HepG2 (cell line): ENCODE measurements around the gene SECTM1. TPM values are rescaled to one million over a fixed set of nuclear protein-coding genes. Genes with fewer than 3 reads are reported as not detected.
A peak's percentile ranks its signal among the peaks of the same experiment; 100 is the strongest.

Experiments
- ATAC-seq: fragments of 200-7000 bp; cut with Tn5 transposase; 3 replicates; pipeline ENCODE4 v1.9.1; 2020; ENCODE audit warnings: mild to moderate bottlenecking, moderate library complexity
- BruUV-seq: library from RNA; stranded (reverse); fragments of 400-500 nt; replicated peaks from 2 replicates; lab custom pipeline; 2021; lab: Mats Ljungman, UMichigan
- CTCF ChIA-PET: fragments of 300-600 bp; formaldehyde crosslinking; extraction: SDS; loops from one replicate; lab custom pipeline; 2021; ENCODE audit warnings: low total read pairs, inconsistent platforms, low intra/inter-chr PET ratio; lab: Yijun Ruan, JAX
- POLR2A ChIA-PET: fragments of 350-600 bp; sonication (Branson Sonifier 250); formaldehyde crosslinking; loops from one replicate; lab custom pipeline; 2020; ENCODE audit warnings: antibody characterized with exemption, inconsistent platforms; lab: Yijun Ruan, JAX
- DNase-seq: peaks from one replicate; pipeline ENCODE4 v3.0.0-alpha.2; 2015; ENCODE audit warnings: low spot score
- FAIRE-seq: peaks from 3 replicates; lab custom pipeline; 2011; peaks lifted over from hg19 to GRCh38; lab: Jason Lieb, UNC
- H2AFZ ChIP-seq: one replicate; pipeline ENCODE4 v1.6.1; 2011; ENCODE audit warnings: low read length, inconsistent platforms
- H3K27ac ChIP-seq: fragments of 300-600 bp; 3 replicates; pipeline ENCODE4 v1.8.0; 2011; ENCODE audit warnings: mixed run types, mild to moderate bottlenecking, mixed read lengths, low read length, inconsistent platforms; ENCODE audit not compliant: insufficient read depth; ENCODE audit errors: extremely low read length
- H3K27me3 ChIP-seq, 2 experiments: fragments of 200-600 bp in 1 of 2; 2 replicates in 1 of 2; 3 replicates in 1 of 2; pipeline versions ENCODE4 v1.6.0 to v1.8.0; 2011; ENCODE audit warnings: low read length in 2 of 2, mild to moderate bottlenecking in 2 of 2, moderate library complexity in 2 of 2, inconsistent platforms in 1 of 2; ENCODE audit not compliant: insufficient read depth in 2 of 2, control insufficient read depth in 1 of 2
- H3K36me3 ChIP-seq, 2 experiments: fragments of 200-600 bp in 1 of 2; replicated peaks in 1 of 2; 2 replicates in 1 of 2; 3 replicates in 1 of 2; pipeline versions ENCODE4 v1.5.1 to v1.8.0; 2011; ENCODE audit warnings: low read length in 2 of 2, inconsistent platforms in 1 of 2; ENCODE audit not compliant: insufficient read depth in 2 of 2, control insufficient read depth in 1 of 2
- H3K4me1 ChIP-seq: 2 replicates; pipeline ENCODE4 v1.5.1; 2012; ENCODE audit warnings: low read length, inconsistent platforms; ENCODE audit not compliant: insufficient read depth
- H3K4me2 ChIP-seq: 2 replicates; pipeline ENCODE4 v1.6.0; 2011; ENCODE audit warnings: low read depth, low read length, inconsistent platforms
- H3K4me3 ChIP-seq, 3 experiments: fragments of 200-600 bp in 1 of 3; sonication (generic), shearing (Covaris generic) in 1 of 3; replicated peaks in 1 of 3; 2 replicates each; pipeline ENCODE4 v1.5.1; 2011 to 2016; ENCODE audit warnings: low read length in 3 of 3, inconsistent platforms in 2 of 3, low read depth in 2 of 3, mild to moderate bottlenecking in 2 of 3, control low read depth in 1 of 3, mixed read lengths in 1 of 3; ENCODE audit not compliant: insufficient read depth in 1 of 3
- H3K79me2 ChIP-seq: one replicate; pipeline ENCODE4 v1.6.1; 2011; ENCODE audit warnings: low read length, inconsistent platforms; ENCODE audit not compliant: insufficient read depth
- H3K9ac ChIP-seq: 2 replicates; pipeline ENCODE4 v1.6.0; 2011; ENCODE audit warnings: mild to moderate bottlenecking, low read depth, low read length, inconsistent platforms; ENCODE audit not compliant: insufficient read depth
- H3K9me3 ChIP-seq: 2 replicates; pipeline ENCODE4 v1.5.1; 2012; ENCODE audit warnings: mild to moderate bottlenecking, low read length
- H4K20me1 ChIP-seq: 2 replicates; pipeline ENCODE4 v1.6.0; 2011; ENCODE audit warnings: inconsistent platforms, mild to moderate bottlenecking, low read length, moderate library complexity; ENCODE audit not compliant: insufficient read depth
- AGO2 ChIP-seq: fragments of 200-400 bp; formaldehyde crosslinking; optimal IDR thresholded peaks from 2 replicates; pipeline ENCODE3; 2017; ENCODE audit warnings: mild to moderate bottlenecking, low read depth, low read length, moderate library complexity
- ARID2 ChIP-seq: sonication (generic); formaldehyde crosslinking; IDR thresholded peaks from 2 replicates; pipeline ENCODE4 v1.8.1; 2022; ENCODE audit warnings: mild to moderate bottlenecking, missing genetic modification reagents, borderline replicate concordance
- FOXA1 ChIP-seq, 2 experiments: fragments of 450-650 bp in 1 of 2; sonication (generic) in 1 of 2; formaldehyde crosslinking in 1 of 2; IDR thresholded peaks; 2 replicates each; pipeline versions ENCODE4 v1.4.0 to v1.6.1; 2016 to 2020; ENCODE audit warnings: missing genetic modification reagents in 1 of 2
- GZF1 ChIP-seq: sonication (generic); formaldehyde crosslinking; IDR thresholded peaks from 2 replicates; pipeline ENCODE4 v1.5.1; 2020; ENCODE audit warnings: mild to moderate bottlenecking, missing genetic modification reagents
- HNRNPL ChIP-seq: fragments of 200-400 bp; formaldehyde crosslinking; IDR thresholded peaks from 2 replicates; pipeline ENCODE4 v1.6.1; 2017; ENCODE audit warnings: mild to moderate bottlenecking, low read depth, low read length
- KDM3A ChIP-seq: IDR thresholded peaks from 2 replicates; pipeline ENCODE4 v1.6.1; 2018; ENCODE audit warnings: low read depth, missing compliant biosample characterization
- NFIB ChIP-seq: sonication (generic); formaldehyde crosslinking; IDR thresholded peaks from 2 replicates; pipeline ENCODE4 v1.9.0; 2021; ENCODE audit warnings: missing genetic modification reagents, mild to moderate bottlenecking, borderline replicate concordance
- THRA ChIP-seq: sonication (generic); formaldehyde crosslinking; IDR thresholded peaks from 2 replicates; pipeline ENCODE4 v1.4.0; 2020; ENCODE audit warnings: missing genetic modification reagents, borderline replicate concordance
- ZBTB38 ChIP-seq: sonication (generic); formaldehyde crosslinking; IDR thresholded peaks from 2 replicates; pipeline ENCODE4 v1.5.1; 2020; ENCODE audit warnings: mild to moderate bottlenecking, missing genetic modification reagents
- ZBTB46 ChIP-seq: sonication (generic); formaldehyde crosslinking; IDR thresholded peaks from 2 replicates; pipeline ENCODE4 v1.4.0; 2020; ENCODE audit warnings: mild to moderate bottlenecking, missing genetic modification reagents, borderline replicate concordance
- ZNF292 ChIP-seq: sonication (generic); formaldehyde crosslinking; IDR thresholded peaks from 2 replicates; pipeline ENCODE4 v1.8.1; 2022; ENCODE audit warnings: mild to moderate bottlenecking, low read depth, missing genetic modification reagents, borderline replicate concordance
- ZNF414 ChIP-seq: sonication (generic); formaldehyde crosslinking; IDR thresholded peaks from 2 replicates; pipeline ENCODE4 v1.5.0; 2020; ENCODE audit warnings: missing genetic modification reagents
- WGBS: methylation state at CpG from one replicate; pipeline ENCODE4 v1.1.6; 2017; ENCODE audit warnings: low lambda C conversion rate; 5-methylcytosine and 5-hydroxymethylcytosine counted together
- in situ Hi-C: cut with HindIII; loops from 2 replicates; pipeline ENCODE4 v1.10.0; 2017; ENCODE audit warnings: low pct_unique_long_range_greater_than_20kb; ENCODE audit not compliant: extremely low pct_ligation_motif_present
- intact Hi-C: fragments of 100-400 bp; cut with micrococcal nuclease; formaldehyde crosslinking; loops from one replicate; pipeline ENCODE4 v1.10.0; 2022; ENCODE audit not compliant: unreplicated experiment
- polyA plus RNA-seq, 8 experiments: library from polyadenylated mRNA; depleted of rRNA in 3 of 8; stranded (reverse) in 7 of 8; unstranded in 1 of 8; fragments of >200 nt; fragmentation: Illumina TruSeq in 4 of 8; extraction: Trizol in 4 of 8; gene quantifications; 2 replicates each; pipeline versions ENCODE4 v1.2.1 to v1.2.3, GENCODE V29; 2011 to 2016; ENCODE audit warnings: low read depth in 4 of 8, missing spikeins in 1 of 8, mixed read lengths in 1 of 8; ENCODE audit not compliant: insufficient read depth in 1 of 8
- total RNA-seq, 5 experiments: library from RNA; depleted of rRNA; stranded (reverse); fragments of >200 nt; fragmentation: Illumina TruSeq; extraction: Trizol; gene quantifications; 2 replicates each; pipeline ENCODE4 v1.2.3, GENCODE V29; 2016; ENCODE audit warnings: low read depth in 1 of 5

SECTM1 gene
- total and polyA plus RNA-seq, 2 of the 13 experiments (the other 11 are each of a cell fraction or from before 2014, with no cell fraction given): 3.5 to 5.3 TPM

- Histone ChIP-seq H3K27me3 (peaks cover 2 to 15% of the 10 kb centered on the region in 2 experiments; a peak in 3 of 5 replicates), H3K9ac (no peak overlapping the region), H3K9me3 (no peaks in the 10 kb centered on the region), H3K27ac (no peak overlapping the region), H3K4me2 (no peak overlapping the region), H3K36me3 (no peaks in the 10 kb centered on the region), H4K20me1 (no peaks in the 10 kb centered on the region), H2AFZ (no peak overlapping the region), H3K79me2 (no peaks in the 10 kb centered on the region), H3K4me1 (peaks cover 77% of the 10 kb centered on the region), H3K4me3 (no peak overlapping the region)
- FAIRE-seq (no peak), ATAC-seq (no peak), DNase-seq (no peak)
- TF ChIP-seq NFIB (CRISPR knock-in tag): no peak
- no peak for TF ChIP-seq GZF1 (CRISPR knock-in tag)
- no peak for TF ChIP-seq KDM3A (CRISPR knock-in tag)
- TF ChIP-seq ARID2 (CRISPR knock-in tag): no peak
- no peak for TF ChIP-seq ZNF292
- no peak for TF ChIP-seq ZBTB46
- TF ChIP-seq ZNF414 (CRISPR knock-in tag): no peak
- TF ChIP-seq THRA (CRISPR knock-in tag): no peak
- TF ChIP-seq ZBTB38: 0 out of 2 replicates have a peak, but pooled peaks have one; percentile 10
- TF ChIP-seq AGO2: no peak
- peak; percentile 13; the same call in 1 of the 2 replicates for TF ChIP-seq HNRNPL
- TF ChIP-seq FOXA1 (IDR thresholded peaks at IDR 0.05): no peak
- no peak for TF ChIP-seq FOXA1 (CRISPR knock-in tag; IDR thresholded peaks at IDR 0.05)
- BruUV-seq: no TSS peak
- ChIA-PET POLR2A (interaction anchor here (0.5 to 1.4 kb wide), 3 partner anchors 10 to 182 kb away, joined by 3 to 7 read pairs (median 3); no protein-coding TSS in a partner anchor), CTCF (no interaction called here)
- 97% methylated on average over 79 of the region's 79 CpGs for WGBS
- intact Hi-C loops: no loop called here
- in situ Hi-C loops: no loop called here
These were observed 41.2 kb upstream of the SECTM1 start for GRCh38 chr17:82374626-82375331.
